Parathyroid adenoma (tissue), 2 donors: ENCODE data around the gene PRKD2.

Experiments
- H2AFZ ChIP-seq: fragments of 300-600 bp; sonication (generic); one replicate; pipeline ENCODE4 v1.7.0; 2017; ENCODE audit warnings: antibody characterized with exemption, mild to moderate bottlenecking
- H3K27ac ChIP-seq: fragments of 300-600 bp; sonication (generic); one replicate; pipeline ENCODE4 v1.7.0; 2017
- H3K27me3 ChIP-seq: fragments of 300-600 bp; sonication (generic); one replicate; pipeline ENCODE4 v1.7.0; 2017; ENCODE audit warnings: low read length; ENCODE audit not compliant: control insufficient read depth, insufficient read depth
- H3K36me3 ChIP-seq: fragments of 300-600 bp; sonication (generic); one replicate; pipeline ENCODE4 v1.7.0; 2017; ENCODE audit warnings: low read length; ENCODE audit not compliant: control insufficient read depth, insufficient read depth
- H3K4me1 ChIP-seq: fragments of 300-600 bp; sonication (generic); one replicate; pipeline ENCODE4 v1.7.0; 2017; ENCODE audit warnings: control low read depth
- H3K4me2 ChIP-seq: fragments of 300-600 bp; sonication (generic); one replicate; pipeline ENCODE4 v1.7.0; 2017; ENCODE audit warnings: low read length
- H3K4me3 ChIP-seq: fragments of 300-600 bp; sonication (generic); one replicate; pipeline ENCODE4 v1.7.0; 2017; ENCODE audit warnings: low read depth, low read length
- H3K79me2 ChIP-seq: fragments of 300-600 bp; sonication (generic); one replicate; pipeline ENCODE4 v1.7.0; 2017; ENCODE audit warnings: control low read depth
- H3K9ac ChIP-seq: fragments of 300-600 bp; sonication (generic); one replicate; pipeline ENCODE4 v1.7.0; 2017; ENCODE audit warnings: mild to moderate bottlenecking
- H3K9me3 ChIP-seq: fragments of 300-600 bp; sonication (generic); one replicate; pipeline ENCODE4 v1.7.0; 2017; ENCODE audit warnings: low read length; ENCODE audit not compliant: control insufficient read depth
- TF ChIP-seq, protein P1 (sequence below): fragments of 300-600 bp; sonication (generic); IDR thresholded peaks from one replicate; pipeline ENCODE4 v1.7.0; 2017; ENCODE audit warnings: antibody characterized with exemption, mild to moderate bottlenecking
- donor health status: primary hyperparathyroidism.

Gene PRKD2

GRCh38 chr19:46731007-46731501 is 14.1 kb upstream of the PRKD2 start:
- Histone ChIP-seq H3K27ac (no peak overlapping the region), H3K4me1 (no peaks in the 10 kb centered on the region), H2AFZ (no peak overlapping the region), H3K27me3 (no peaks in the 10 kb centered on the region), H3K9me3 (no peaks in the 10 kb centered on the region), H3K4me2 (no peak overlapping the region), H3K36me3 (no peaks in the 10 kb centered on the region), H3K4me3 (no peak overlapping the region), H3K79me2 (peaks cover 4% of the 10 kb centered on the region), H3K9ac (no peak overlapping the region)
- TF ChIP-seq, protein P1, sequence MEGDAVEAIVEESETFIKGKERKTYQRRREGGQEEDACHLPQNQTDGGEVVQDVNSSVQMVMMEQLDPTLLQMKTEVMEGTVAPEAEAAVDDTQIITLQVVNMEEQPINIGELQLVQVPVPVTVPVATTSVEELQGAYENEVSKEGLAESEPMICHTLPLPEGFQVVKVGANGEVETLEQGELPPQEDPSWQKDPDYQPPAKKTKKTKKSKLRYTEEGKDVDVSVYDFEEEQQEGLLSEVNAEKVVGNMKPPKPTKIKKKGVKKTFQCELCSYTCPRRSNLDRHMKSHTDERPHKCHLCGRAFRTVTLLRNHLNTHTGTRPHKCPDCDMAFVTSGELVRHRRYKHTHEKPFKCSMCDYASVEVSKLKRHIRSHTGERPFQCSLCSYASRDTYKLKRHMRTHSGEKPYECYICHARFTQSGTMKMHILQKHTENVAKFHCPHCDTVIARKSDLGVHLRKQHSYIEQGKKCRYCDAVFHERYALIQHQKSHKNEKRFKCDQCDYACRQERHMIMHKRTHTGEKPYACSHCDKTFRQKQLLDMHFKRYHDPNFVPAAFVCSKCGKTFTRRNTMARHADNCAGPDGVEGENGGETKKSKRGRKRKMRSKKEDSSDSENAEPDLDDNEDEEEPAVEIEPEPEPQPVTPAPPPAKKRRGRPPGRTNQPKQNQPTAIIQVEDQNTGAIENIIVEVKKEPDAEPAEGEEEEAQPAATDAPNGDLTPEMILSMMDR = no peak

DNA sequence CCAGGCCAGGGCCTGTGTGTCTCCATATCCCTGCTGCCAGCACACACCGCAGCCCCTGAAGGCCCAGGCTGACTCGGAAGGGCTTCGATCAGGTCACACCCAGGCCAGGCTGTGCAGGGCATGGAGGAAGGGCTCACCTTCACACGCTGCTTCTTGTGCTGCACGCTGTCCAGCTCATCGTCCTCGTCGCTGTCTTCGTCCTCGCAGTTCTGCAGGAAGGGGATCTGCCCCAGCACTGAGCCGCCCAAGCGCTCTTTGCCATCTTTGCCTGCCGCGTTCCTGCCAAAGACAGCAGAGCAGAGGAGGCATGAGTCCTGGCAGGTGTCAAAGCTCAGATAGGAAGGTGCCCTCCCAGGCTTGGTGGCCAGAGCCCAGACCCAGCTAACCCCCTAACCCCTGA is 13.7 kb upstream of the PRKD2 start:
- H3K36me3 ChIP-seq = no peaks in the 10 kb centered on the region

DNA sequence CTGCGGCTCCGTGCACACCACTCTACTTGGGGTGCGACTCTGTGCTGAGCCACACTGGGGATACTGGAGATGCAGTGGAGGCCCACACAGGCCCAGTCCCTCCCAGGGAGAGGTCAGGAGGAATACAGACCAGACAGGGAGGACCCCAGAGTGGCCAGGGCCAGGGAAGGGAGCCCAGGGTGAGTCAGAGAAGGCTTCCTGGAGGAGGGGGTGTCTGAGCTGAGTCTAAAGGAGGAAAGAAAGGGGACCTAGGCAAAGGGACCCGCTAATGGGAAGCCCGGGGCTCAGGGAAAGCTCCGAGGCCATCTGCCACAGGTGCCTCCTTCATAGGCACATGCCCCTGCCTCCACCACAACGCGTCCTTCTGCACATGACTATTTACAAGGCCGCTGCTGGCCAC is 13.3 kb upstream of the PRKD2 start:
- no peaks in the 10 kb centered on the region for H3K9me3 ChIP-seq
- no peak overlapping the region for H3K4me3 ChIP-seq
- no peak overlapping the region for H2AFZ ChIP-seq
- H3K9ac ChIP-seq = no peak overlapping the region
- H3K27me3 ChIP-seq = no peaks in the 10 kb centered on the region
- no peak overlapping the region for H3K27ac ChIP-seq
- TF ChIP-seq, protein P1 = no peak
- H3K36me3 ChIP-seq = no peaks in the 10 kb centered on the region
- no peak overlapping the region for H3K4me2 ChIP-seq
- H3K79me2 ChIP-seq = peaks cover 2% of the 10 kb centered on the region
- no peaks in the 10 kb centered on the region for H3K4me1 ChIP-seq

More for the DNA sequence above, 13.7 kb upstream of the PRKD2 start:
- no peaks in the 10 kb centered on the region for H3K27me3 ChIP-seq
- H3K79me2 ChIP-seq = peaks cover 2% of the 10 kb centered on the region
- H3K9me3 ChIP-seq = no peaks in the 10 kb centered on the region
- H3K27ac ChIP-seq = no peak overlapping the region
- no peak overlapping the region for H3K9ac ChIP-seq
- no peak overlapping the region for H2AFZ ChIP-seq
- no peak overlapping the region for H3K4me3 ChIP-seq
- no peaks in the 10 kb centered on the region for H3K4me1 ChIP-seq
- no peak overlapping the region for H3K4me2 ChIP-seq
- TF ChIP-seq, protein P1 = no peak

GRCh38 chr19:46729696-46730095 is 12.8 kb upstream of the PRKD2 start:
- peaks cover 2% of the 10 kb centered on the region for H3K79me2 ChIP-seq
- H3K4me2 ChIP-seq = no peak overlapping the region
- no peak overlapping the region for H3K9ac ChIP-seq
- no peak overlapping the region for H3K27ac ChIP-seq
- no peaks in the 10 kb centered on the region for H3K9me3 ChIP-seq
- H3K36me3 ChIP-seq = no peaks in the 10 kb centered on the region
- no peak overlapping the region for H3K4me3 ChIP-seq
- TF ChIP-seq, protein P1 = no peak
- H2AFZ ChIP-seq = no peak overlapping the region
- H3K27me3 ChIP-seq = no peaks in the 10 kb centered on the region
- H3K4me1 ChIP-seq = no peaks in the 10 kb centered on the region

DNA sequence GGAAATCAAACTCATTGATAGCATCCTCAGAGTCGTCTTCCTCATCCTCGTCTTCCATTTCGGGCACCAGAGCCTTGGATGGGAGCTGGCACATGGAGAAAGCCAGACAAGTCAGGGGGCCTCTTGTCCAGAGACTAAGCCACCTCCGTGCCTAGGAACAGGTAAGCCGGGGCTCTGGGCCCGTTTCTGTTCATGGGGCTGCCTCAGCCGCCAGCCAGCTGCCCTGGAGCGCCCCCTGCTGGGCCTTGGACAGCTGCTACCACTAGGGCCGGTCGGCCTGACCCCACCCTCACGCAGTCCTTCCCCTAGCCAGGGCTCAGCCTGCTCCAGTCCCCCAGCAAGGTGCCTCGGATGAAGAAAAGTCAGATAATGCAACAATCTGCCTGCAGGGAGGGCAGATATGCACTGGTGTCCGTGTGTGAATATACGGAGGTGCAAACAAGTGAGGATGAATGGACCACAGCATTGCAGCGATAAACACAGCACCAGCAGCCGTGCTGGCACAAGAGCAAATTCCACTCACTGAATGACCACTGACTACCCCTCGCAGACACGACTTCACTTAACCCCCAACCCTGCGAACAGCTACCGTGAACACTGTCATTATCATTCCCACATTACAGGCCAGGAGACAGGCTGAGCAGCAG is 11.9 kb upstream of the PRKD2 start:
- no peaks in the 10 kb centered on the region for H3K4me1 ChIP-seq
- no peak overlapping the region for H3K9ac ChIP-seq
- no peaks in the 10 kb centered on the region for H3K27me3 ChIP-seq
- no peaks in the 10 kb centered on the region for H3K9me3 ChIP-seq
- TF ChIP-seq, protein P1 = peak; percentile 95
- no peaks in the 10 kb centered on the region for H3K36me3 ChIP-seq
- H2AFZ ChIP-seq = no peak overlapping the region
- peaks cover 2% of the 10 kb centered on the region for H3K79me2 ChIP-seq
- H3K4me3 ChIP-seq = no peak overlapping the region
- no peak overlapping the region for H3K4me2 ChIP-seq
- no peak overlapping the region for H3K27ac ChIP-seq
